Fibroblast of upper back skin (primary cell): Measurements from ENCODE around the gene S100Z.
"Not testable (repeated sequence)": the region's sequence is repeated elsewhere in the genome, so short reads cannot be mapped to it uniquely, and the experiment has no call there.

Experiments used
- DNase-seq: peaks from one replicate; pipeline ENCODE4 v3.0.0-alpha.2; 2013

Gene S100Z

GRCh38 chr5:76849419-76850291 is at the start of gene S100Z:
S100Z (plus strand) TSS chr5:76850014; CDS start chr5:76875360, 25,346 bp downstream.
- DNase-seq, result no peak

GRCh38 chr5:76800579-76800978 is 49.2 kb upstream of the S100Z start:
- DNase-seq, result no peak

- peak; percentile 94 for DNase-seq
Measured at GRCh38 chr5:76801159-76801802, 48.5 kb upstream of the S100Z start.

- DNase-seq, result no peak
Measured at GRCh38 chr5:76801803-76802195, 48.0 kb upstream of the S100Z start.

GRCh38 chr5:76804266-76804665 is 45.5 kb upstream of the S100Z start:
- DNase-seq, result no peak

- DNase-seq, result peak; percentile 95
Measured at GRCh38 chr5:76805821-76806505, 43.9 kb upstream of the S100Z start.

GRCh38 chr5:76807296-76807695 is 42.5 kb upstream of the S100Z start:
- peak; percentile 85 for DNase-seq

GRCh38 chr5:76808141-76808691 is 41.6 kb upstream of the S100Z start:
- no peak for DNase-seq

- no peak for DNase-seq
Measured at GRCh38 chr5:76809141-76809540, 40.7 kb upstream of the S100Z start.

- DNase-seq, result no peak
Measured at GRCh38 chr5:76810236-76810635, 39.6 kb upstream of the S100Z start.

- peak; percentile 63 for DNase-seq
Measured at GRCh38 chr5:76811214-76811613, 38.6 kb upstream of the S100Z start.

GRCh38 chr5:76812209-76812608 is 37.6 kb upstream of the S100Z start:
- DNase-seq, result not testable (repeated sequence)

- DNase-seq, result peak; percentile 96
Measured at GRCh38 chr5:76813982-76814562, 35.7 kb upstream of the S100Z start.

- DNase-seq, result peak; percentile 76
Measured at GRCh38 chr5:76816110-76816831, 33.5 kb upstream of the S100Z start.

- peak; percentile 76 for DNase-seq
Measured at GRCh38 chr5:76818844-76819831, 30.7 kb upstream of the S100Z start, which contains the start of gene F2RL1. F2RL1 (plus strand) TSS chr5:76819030; CDS start chr5:76819183, 153 bp downstream.

- DNase-seq, result no peak
Measured at GRCh38 chr5:76819851-76820525, 29.8 kb upstream of the S100Z start.

- no peak for DNase-seq
Measured at GRCh38 chr5:76820526-76820890, 29.3 kb upstream of the S100Z start.

GRCh38 chr5:76821136-76821535 is 28.7 kb upstream of the S100Z start:
- no peak for DNase-seq

GRCh38 chr5:76822105-76822731 is 27.6 kb upstream of the S100Z start:
- DNase-seq, result not testable (repeated sequence)

GRCh38 chr5:76826416-76826815 is 23.4 kb upstream of the S100Z start:
- DNase-seq, result not testable (repeated sequence)
